Measurements from ENCODE around the gene GPR139. TPM values are rescaled to one million over a fixed set of nuclear protein-coding genes. Genes with fewer than 3 reads are reported as not detected.
A peak's percentile ranks its signal among the peaks of the same experiment; 100 is the strongest.

Gene GPR139
- total RNA-seq, 2 donors from 2014 or later = not detected

GRCh38 chr16:20064520-20064919, 9.2 kb downstream of the GPR139 start:
- intact Hi-C loops (cut with DNase I, micrococcal nuclease) = no loop called here

GRCh38 chr16:20061132-20061531, 12.6 kb downstream of the GPR139 start:
- intact Hi-C loops (cut with DNase I, micrococcal nuclease) = no loop called here
- no peak for ATAC-seq
- DNase-seq = no peak

More at GRCh38 chr16:20064520-20064919, 9.2 kb downstream of the GPR139 start:
- no peak for DNase-seq
- no peak for ATAC-seq

DNA sequence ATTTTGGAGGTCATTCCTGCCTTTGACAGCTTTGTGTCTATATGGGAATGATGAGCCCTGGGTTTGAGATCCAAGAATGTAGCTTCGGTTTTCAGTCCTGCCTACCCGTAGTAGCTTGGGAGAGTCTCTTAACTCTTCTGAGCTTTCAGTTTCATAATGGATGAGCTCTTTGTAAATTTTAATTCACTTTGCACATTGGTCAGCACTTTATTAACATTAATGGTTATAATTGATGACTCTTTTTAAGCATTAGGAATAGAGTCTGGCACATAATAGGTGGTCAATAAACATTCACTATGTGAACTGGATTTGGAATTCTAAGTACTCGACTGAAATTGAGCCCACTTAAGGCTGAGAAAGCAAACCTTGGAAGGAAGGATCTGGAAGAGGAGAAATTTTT, 17.3 kb downstream of the GPR139 start:
- ATAC-seq = no peak
- intact Hi-C loops (cut with DNase I, micrococcal nuclease) = no loop called here

DNA sequence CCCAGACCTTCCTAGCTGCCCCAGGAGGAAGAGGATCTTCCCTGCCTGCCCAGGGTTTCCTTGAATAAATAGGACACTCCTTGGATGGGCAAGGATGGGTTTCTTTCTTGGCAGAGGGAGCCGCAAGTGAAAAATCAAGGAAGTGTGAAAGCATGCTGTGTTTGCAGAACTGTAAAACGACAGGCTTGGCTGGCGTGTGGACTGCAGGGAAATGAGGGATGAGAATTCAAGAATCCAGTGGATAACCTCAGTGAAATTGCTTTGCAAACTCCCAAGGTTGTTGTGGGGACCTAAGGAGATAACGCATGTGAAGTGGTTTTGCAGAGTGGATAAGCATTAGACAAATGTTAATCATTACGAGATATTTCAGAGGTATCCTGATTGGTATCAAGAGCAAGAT, 20.4 kb downstream of the GPR139 start:
- no peak for ATAC-seq
- no peak for DNase-seq
- intact Hi-C loops (cut with DNase I, micrococcal nuclease) = no loop called here

More for the DNA sequence above, 17.3 kb downstream of the GPR139 start:
- DNase-seq = no peak

- ATAC-seq (no peak), DNase-seq (no peak)
- intact Hi-C loops (cut with DNase I, micrococcal nuclease) = no loop called here
Observed at GRCh38 chr16:20051611-20052010, 22.1 kb downstream of the GPR139 start.

DNA sequence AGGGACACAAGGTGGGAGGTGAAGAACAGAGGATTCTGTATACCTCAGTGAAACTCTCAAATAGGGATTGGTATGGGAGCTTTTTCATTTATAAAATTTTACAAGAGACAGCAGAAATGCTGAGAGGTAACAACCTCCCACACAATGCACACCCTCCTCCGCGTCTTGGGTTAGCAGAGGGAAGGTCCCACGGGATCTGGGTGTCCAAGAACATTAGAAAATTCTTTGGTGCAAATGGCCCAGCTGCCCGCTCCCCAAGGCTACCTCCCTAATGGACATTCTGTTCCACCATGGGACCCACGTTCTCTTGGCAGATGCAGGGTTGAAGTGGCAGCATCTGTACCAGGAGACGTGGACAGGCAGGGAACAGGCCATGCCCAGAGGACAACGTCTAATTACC, 22.5 kb downstream of the GPR139 start:
- ATAC-seq (no peak), DNase-seq (no peak)
- intact Hi-C loops (cut with DNase I, micrococcal nuclease) = no loop called here

GRCh38 chr16:20049831-20050230, 23.9 kb downstream of the GPR139 start:
- DNase-seq = no peak
- intact Hi-C loops (cut with DNase I, micrococcal nuclease) = no loop called here
- no peak for ATAC-seq

DNA sequence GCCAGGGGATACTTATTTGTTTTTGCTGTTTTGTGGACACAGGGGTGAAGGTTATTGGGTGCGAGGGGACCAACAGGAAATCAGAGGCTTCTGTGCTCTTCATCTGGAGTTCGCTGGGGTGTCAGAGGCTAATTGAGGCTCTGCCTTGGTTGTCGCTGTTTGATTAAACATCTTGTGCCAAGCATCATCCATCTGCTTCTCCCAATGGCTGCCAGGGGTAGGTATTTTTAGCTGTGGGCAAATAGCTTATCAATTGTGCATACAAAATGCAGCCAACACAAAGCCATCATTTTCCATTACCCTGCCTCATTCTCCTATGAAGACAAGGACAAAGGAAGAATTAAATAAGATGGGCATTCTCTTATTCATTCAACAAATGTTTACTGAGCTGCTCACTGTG, 27.8 kb downstream of the GPR139 start:
- intact Hi-C loops (cut with DNase I, micrococcal nuclease) = no loop called here
- DNase-seq = no peak
- no peak for ATAC-seq

GRCh38 chr16:20042848-20043247, 30.8 kb downstream of the GPR139 start:
- ATAC-seq (no peak), DNase-seq (no peak)
- intact Hi-C loops (cut with DNase I, micrococcal nuclease) = no loop called here

DNA sequence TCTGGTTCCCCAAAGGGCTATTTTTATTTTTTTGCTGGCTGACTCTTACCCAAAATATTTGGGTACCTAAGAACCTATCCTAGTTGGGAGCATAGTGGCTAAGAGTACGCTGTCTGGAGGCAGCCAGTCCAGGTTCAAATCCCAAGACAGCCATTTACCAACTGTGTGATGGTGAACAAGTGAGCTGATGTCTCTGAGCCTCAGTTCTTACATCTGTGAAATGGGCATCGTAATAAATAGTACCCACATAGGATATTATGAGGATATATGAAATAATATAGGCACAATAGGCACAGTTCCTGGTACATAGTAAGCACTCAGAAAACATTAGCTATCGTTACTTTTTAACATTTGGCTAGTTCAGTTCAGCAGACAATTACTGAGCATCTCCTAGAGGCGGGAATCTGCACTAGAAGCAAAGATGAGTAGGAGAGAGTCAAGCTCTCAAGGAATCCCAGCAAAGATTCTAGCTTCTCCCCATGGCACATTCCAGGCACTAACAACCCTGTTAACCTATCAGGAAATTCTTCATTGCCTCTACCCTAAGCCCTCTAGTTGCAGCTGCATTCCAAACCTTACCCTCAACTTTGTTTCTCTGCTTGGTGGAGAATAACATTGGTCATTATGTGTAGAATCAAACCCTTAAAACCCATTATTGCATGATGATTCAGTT, 31.6 kb downstream of the GPR139 start:
- intact Hi-C loops (cut with DNase I, micrococcal nuclease) = no loop called here
- ATAC-seq (no peak), DNase-seq (no peak)

DNA sequence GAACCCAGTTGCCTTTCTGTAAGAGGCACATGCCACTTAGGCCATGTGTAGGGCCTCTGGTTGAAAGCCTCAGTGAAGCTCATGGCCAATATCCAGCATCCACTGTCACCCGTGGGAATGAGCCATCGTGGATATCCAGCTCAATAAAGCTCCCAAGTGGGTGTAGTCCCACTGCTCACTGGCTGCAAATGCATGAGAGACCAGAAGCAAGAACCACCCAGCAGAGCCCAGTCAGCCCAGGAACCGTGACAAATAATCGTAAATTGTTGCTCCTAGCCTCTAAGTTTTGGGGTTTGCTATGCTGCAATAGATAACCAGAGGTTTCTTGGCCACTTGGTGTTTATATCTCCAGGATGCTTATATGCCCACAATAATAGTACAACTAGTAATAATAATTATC, 33.7 kb downstream of the GPR139 start:
- ATAC-seq (no peak), DNase-seq (no peak)
- intact Hi-C loops (cut with DNase I, micrococcal nuclease) = no loop called here

GRCh38 chr16:20029611-20030010, 44.1 kb downstream of the GPR139 start:
- DNase-seq (no peak), ATAC-seq (no peak)
- intact Hi-C loops (cut with DNase I, micrococcal nuclease) = no loop called here

DNA sequence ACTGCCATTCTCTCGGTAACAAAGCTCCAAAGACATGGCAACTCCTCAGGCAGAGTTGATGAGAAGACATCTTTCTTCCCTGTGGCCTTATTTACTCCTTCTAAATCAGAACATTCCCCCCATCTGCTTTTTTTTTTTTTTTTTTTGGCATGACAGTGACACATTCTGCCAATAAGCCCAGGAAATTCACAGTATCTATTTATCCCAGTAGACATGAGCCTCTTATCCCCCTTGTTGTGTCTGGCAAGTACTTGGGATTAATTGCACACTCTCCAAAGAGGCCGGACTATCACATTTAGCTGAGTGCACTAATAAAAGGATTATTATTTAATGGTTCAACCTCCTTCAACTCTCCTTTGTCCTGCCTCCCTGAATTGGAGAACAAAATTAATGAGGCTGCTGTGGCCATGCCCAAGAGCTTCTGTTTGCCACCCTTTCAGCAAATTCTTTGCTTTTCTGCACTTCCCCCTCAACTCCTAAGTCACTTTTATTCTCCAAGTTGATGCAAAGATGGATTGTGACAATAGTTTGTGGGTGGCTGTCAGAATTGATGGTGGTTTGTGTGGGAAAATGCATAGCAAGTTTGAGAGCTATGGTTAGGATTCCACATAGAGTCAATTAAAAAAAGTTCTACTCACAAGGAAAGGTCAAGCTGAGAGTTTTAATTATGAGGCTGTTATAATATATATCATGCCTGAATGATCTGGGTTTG, 47.2 kb downstream of the GPR139 start:
- DNase-seq (no peak), ATAC-seq (no peak)
- intact Hi-C loops (cut with DNase I, micrococcal nuclease) = no loop called here

DNA sequence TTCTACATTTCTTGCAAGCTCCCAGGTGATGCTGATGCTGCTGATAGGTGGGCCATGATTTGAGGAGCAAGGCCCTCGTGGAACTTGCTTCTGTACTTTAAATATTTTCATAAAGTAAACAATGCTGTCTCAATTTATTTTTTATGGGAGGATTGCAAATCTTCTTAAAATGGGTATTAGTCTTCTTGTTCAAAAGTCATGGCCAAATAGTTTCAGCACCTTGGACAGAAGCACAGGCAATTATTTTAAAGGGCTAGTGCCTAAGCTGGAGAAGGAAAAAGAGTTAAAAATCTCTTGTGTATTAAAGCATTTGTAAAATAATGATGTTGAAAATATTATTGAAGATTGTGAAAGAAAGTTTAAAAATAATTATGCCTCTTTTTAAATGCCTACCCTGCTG, 50.5 kb downstream of the GPR139 start:
- ATAC-seq = no peak
- DNase-seq = no peak

GRCh38 chr16:20020976-20021375, 52.7 kb downstream of the GPR139 start:
- intact Hi-C loops (cut with DNase I, micrococcal nuclease) = no loop called here
- ATAC-seq (no peak), DNase-seq (no peak)

More for the DNA sequence above, 50.5 kb downstream of the GPR139 start:
- intact Hi-C loops (cut with DNase I, micrococcal nuclease) = no loop called here

GRCh38 chr16:20020083-20020482, 53.6 kb downstream of the GPR139 start:
- DNase-seq = no peak
- ATAC-seq = no peak
- intact Hi-C loops (cut with DNase I, micrococcal nuclease) = no loop called here

- ATAC-seq (no peak), DNase-seq (no peak)
- intact Hi-C loops (cut with DNase I, micrococcal nuclease) = no loop called here
Observed at GRCh38 chr16:20016234-20016633, 57.5 kb downstream of the GPR139 start.

GRCh38 chr16:20004931-20005330, 68.8 kb downstream of the GPR139 start:
- ATAC-seq = no peak

DNA sequence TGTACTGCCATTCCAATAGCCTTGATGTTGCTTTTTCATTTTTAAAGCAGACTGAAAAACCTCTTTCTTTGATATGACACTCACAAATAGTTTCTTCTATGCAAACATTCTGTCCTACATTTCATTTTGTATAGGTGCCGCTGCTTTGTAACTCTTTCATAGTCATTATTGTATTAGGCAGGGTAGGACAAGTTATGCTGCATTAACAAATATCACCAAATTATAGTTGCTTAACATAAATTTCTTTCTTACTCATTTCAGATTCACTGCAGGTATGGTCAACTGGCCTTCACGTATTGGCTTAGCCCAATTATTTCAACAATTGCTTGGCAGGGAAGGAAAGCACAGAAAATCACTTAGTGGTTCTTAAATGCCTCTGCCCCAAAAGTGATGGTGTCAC, 70.8 kb downstream of the GPR139 start:
- intact Hi-C loops (cut with DNase I, micrococcal nuclease) = no loop called here
- ATAC-seq (no peak), DNase-seq (no peak)

More at GRCh38 chr16:20004931-20005330, 68.8 kb downstream of the GPR139 start:
- no peak for DNase-seq
- intact Hi-C loops (cut with DNase I, micrococcal nuclease) = no loop called here

GRCh38 chr16:20001856-20002707, 71.6 kb downstream of the GPR139 start:
- intact Hi-C loops (cut with DNase I, micrococcal nuclease) = no loop called here
- peak; percentile 96 for ATAC-seq
- peak in 1 of 2 donors; percentile 49 for DNase-seq

Measured in left colon (tissue), 2 donors.